Calu3 (cell line): Measurements from ENCODE around the gene VRK1. TPM values are rescaled to one million over a fixed set of nuclear protein-coding genes. Genes with fewer than 3 reads are reported as not detected.

Experiments used
- BruUV-seq: library from RNA; stranded (reverse); fragments of 400-500 nt; replicated peaks from 2 replicates; lab custom pipeline; 2021; lab: Mats Ljungman, UMichigan
- CTCF ChIA-PET: fragments of 300-600 bp; sonication (Branson Sonifier 250); formaldehyde crosslinking; loops from one replicate; lab custom pipeline; 2022; ENCODE audit warnings: antibody characterized with exemption; lab: Charles Lee
- DNase-seq: peaks from one replicate; pipeline ENCODE4 v3.0.0; 2022
- H3K27ac Mint-ChIP-seq: one replicate; pipeline ENCODE4 v1.8.0; 2022; ENCODE audit warnings: mixed read lengths; ENCODE audit not compliant: unreplicated experiment
- H3K27me3 Mint-ChIP-seq: one replicate; pipeline ENCODE4 v1.8.0; 2022; ENCODE audit warnings: mixed read lengths; ENCODE audit not compliant: unreplicated experiment
- H3K36me3 Mint-ChIP-seq: one replicate; pipeline ENCODE4 v1.8.0; 2022; ENCODE audit warnings: mild to moderate bottlenecking, moderate library complexity, mixed read lengths; ENCODE audit not compliant: insufficient read depth, unreplicated experiment
- H3K4me1 Mint-ChIP-seq: one replicate; pipeline ENCODE4 v1.8.0; 2022; ENCODE audit warnings: mild to moderate bottlenecking, low read depth, mixed read lengths; ENCODE audit not compliant: unreplicated experiment
- H3K4me3 Mint-ChIP-seq: one replicate; pipeline ENCODE4 v1.8.0; 2022; ENCODE audit warnings: mild to moderate bottlenecking, low read depth, moderate library complexity, mixed read lengths; ENCODE audit not compliant: unreplicated experiment
- H3K9me3 Mint-ChIP-seq: one replicate; pipeline ENCODE4 v1.8.0; 2022; ENCODE audit warnings: low read depth, mixed read lengths; ENCODE audit not compliant: unreplicated experiment
- CTCF ChIP-seq: fragments of 200-600 bp; IDR thresholded peaks from one replicate; pipeline ENCODE4 v1.8.0; 2022; ENCODE audit warnings: antibody characterized with exemption; ENCODE audit not compliant: unreplicated experiment
- intact Hi-C: fragments of 100-400 bp; cut with micrococcal nuclease; formaldehyde crosslinking; loops from one replicate; pipeline ENCODE4 v1.10.0; 2022; ENCODE audit not compliant: unreplicated experiment
- total RNA-seq: library from RNA; stranded (reverse); gene quantifications from 2 replicates; pipeline ENCODE4 v1.2.3, GENCODE V29; 2022

The VRK1 gene
- total RNA-seq, 1 experiment from 2014 or later = 51.3 TPM

DNA sequence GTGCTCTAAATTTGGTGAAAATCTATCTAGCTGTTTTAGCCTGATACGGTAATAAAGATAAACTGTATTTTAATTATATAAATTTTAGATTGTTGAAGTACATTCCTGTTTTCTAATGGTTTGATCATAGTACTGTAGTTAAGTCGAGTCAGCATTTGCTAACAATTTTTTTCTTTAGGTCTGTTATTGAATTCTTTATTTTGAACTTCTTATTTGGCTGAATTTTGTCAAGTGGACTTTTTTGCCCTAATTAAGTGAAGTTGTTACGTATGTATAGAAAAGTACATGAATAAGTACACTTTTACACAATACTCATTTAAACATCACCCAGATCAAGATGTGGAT lies 66.8 kb downstream of the VRK1 start:
- no TSS peak for BruUV-seq
- peaks cover 2% of the 10 kb centered on the region for H3K9me3 Mint-ChIP-seq
- CTCF ChIA-PET = interaction anchor here (2.1 kb wide), 1 partner anchor 11 kb away, joined by 5 read pairs; no protein-coding TSS in a partner anchor
- DNase-seq = no peak
- peaks cover 12% of the 10 kb centered on the region for H3K36me3 Mint-ChIP-seq
- no peak overlapping the region for H3K4me3 Mint-ChIP-seq
- no peaks in the 10 kb centered on the region for H3K27me3 Mint-ChIP-seq
- intact Hi-C loops = no loop called here
- no peak for TF ChIP-seq CTCF
- peaks cover 12% of the 10 kb centered on the region for H3K4me1 Mint-ChIP-seq
- H3K27ac Mint-ChIP-seq = no peak overlapping the region

DNA sequence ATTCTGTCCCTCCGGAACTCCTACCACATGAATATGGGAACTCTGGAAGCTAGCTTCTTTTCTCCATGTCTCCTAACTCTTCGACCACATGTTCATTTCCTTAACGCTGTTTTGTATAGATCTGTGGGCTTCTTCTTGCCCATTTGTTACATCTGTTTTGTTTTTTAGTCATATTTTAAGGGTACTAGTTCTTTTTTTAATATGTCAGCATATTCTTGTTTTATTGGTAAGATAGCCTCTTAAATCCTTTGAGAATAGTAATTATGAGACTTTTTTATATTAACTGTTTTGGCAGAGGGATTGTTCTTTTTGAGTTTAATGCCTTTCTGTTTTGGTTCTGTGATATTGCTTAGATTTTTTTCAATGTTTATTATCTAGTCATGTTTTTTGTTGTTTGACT lies 70.5 kb downstream of the VRK1 start:
- intact Hi-C loops = no loop called here
- no TSS peak for BruUV-seq
- peaks cover 2% of the 10 kb centered on the region for H3K9me3 Mint-ChIP-seq
- H3K27ac Mint-ChIP-seq = no peak overlapping the region
- DNase-seq = no peak
- no peak for TF ChIP-seq CTCF
- CTCF ChIA-PET = no interaction called here
- peaks cover 12% of the 10 kb centered on the region for H3K4me1 Mint-ChIP-seq
- no peak overlapping the region for H3K4me3 Mint-ChIP-seq
- H3K36me3 Mint-ChIP-seq = peaks cover 12% of the 10 kb centered on the region
- H3K27me3 Mint-ChIP-seq = no peaks in the 10 kb centered on the region

- no peaks in the 10 kb centered on the region for H3K4me1 Mint-ChIP-seq
- H3K27me3 Mint-ChIP-seq = no peaks in the 10 kb centered on the region
- no peak overlapping the region for H3K27ac Mint-ChIP-seq
- H3K4me3 Mint-ChIP-seq = no peak overlapping the region
- intact Hi-C loops = no loop called here
- H3K9me3 Mint-ChIP-seq = no peaks in the 10 kb centered on the region
- CTCF ChIA-PET = no interaction called here
- no peak for DNase-seq
- H3K36me3 Mint-ChIP-seq = no peaks in the 10 kb centered on the region
- BruUV-seq = no TSS peak
- TF ChIP-seq CTCF = no peak
Measured at GRCh38 chr14:96874127-96874526, 76.9 kb downstream of the VRK1 start.

GRCh38 chr14:96876747-96877146 lies 79.6 kb downstream of the VRK1 start:
- Mint-ChIP-seq H3K36me3 (no peaks in the 10 kb centered on the region), H3K4me3 (no peak overlapping the region), H3K27me3 (no peaks in the 10 kb centered on the region), H3K9me3 (no peaks in the 10 kb centered on the region), H3K27ac (no peak overlapping the region), H3K4me1 (no peaks in the 10 kb centered on the region)
- CTCF ChIA-PET = no interaction called here
- no peak for TF ChIP-seq CTCF
- intact Hi-C loops = no loop called here
- no peak for DNase-seq
- BruUV-seq = no TSS peak
